HepG2 (cell line): ENCODE data around the gene RMDN2. TPM values are rescaled to one million over a fixed set of nuclear protein-coding genes. Genes with fewer than 3 reads are reported as not detected.
A peak's percentile ranks its signal among the peaks of the same experiment; 100 is the strongest.

Source experiments
- BRCA1 ChIP-seq: sonication (generic); formaldehyde crosslinking; IDR thresholded peaks from 2 replicates; pipeline ENCODE4 v1.4.0; 2020; ENCODE audit warnings: missing genetic modification reagents
- ETV5 ChIP-seq: IDR thresholded peaks from 2 replicates; pipeline ENCODE4 v1.6.1; 2018; ENCODE audit warnings: missing biosample characterization, missing genetic modification reagents, inconsistent platforms, borderline replicate concordance
- GATAD1 ChIP-seq: IDR thresholded peaks from 2 replicates; pipeline ENCODE4 v1.6.1; 2016; ENCODE audit warnings: missing genetic modification reagents, missing compliant biosample characterization
- MBD4 ChIP-seq: IDR thresholded peaks from 2 replicates; pipeline ENCODE4 v1.6.1; 2012; ENCODE audit warnings: low read length, inconsistent platforms, borderline replicate concordance
- MED13 ChIP-seq: sonication (generic); formaldehyde crosslinking; IDR thresholded peaks from 2 replicates; pipeline ENCODE4 v1.5.0; 2020; ENCODE audit warnings: missing genetic modification reagents
- PAF1 ChIP-seq: IDR thresholded peaks from 2 replicates; pipeline ENCODE4 v1.6.1; 2016; ENCODE audit warnings: missing genetic modification reagents, missing compliant biosample characterization
- PATZ1 ChIP-seq: sonication (generic); formaldehyde crosslinking; IDR thresholded peaks from 2 replicates; pipeline ENCODE4 v1.4.0; 2020; ENCODE audit warnings: missing genetic modification reagents
- PAXIP1 ChIP-seq: sonication (generic); formaldehyde crosslinking; conservative IDR thresholded peaks from 2 replicates; pipeline ENCODE4 v1.4.0; 2020; ENCODE audit warnings: mild to moderate bottlenecking, missing genetic modification reagents, moderate library complexity
- SOX13 ChIP-seq, 3 experiments: fragments of 450-650 bp in 1 of 3; sonication (generic) in 1 of 3; formaldehyde crosslinking in 1 of 3; IDR thresholded peaks in 2 of 3; conservative IDR thresholded peaks in 1 of 3; 2 replicates each; pipeline versions ENCODE4 v1.5.0 to v1.6.1; 2016 to 2020; ENCODE audit warnings: antibody characterized with exemption in 1 of 3, mild to moderate bottlenecking in 1 of 3, missing compliant biosample characterization in 1 of 3, missing genetic modification reagents in 1 of 3, moderate library complexity in 1 of 3
- SP140L ChIP-seq: sonication (generic); formaldehyde crosslinking; IDR thresholded peaks from 2 replicates; pipeline ENCODE4 v1.4.0; 2020; ENCODE audit warnings: missing genetic modification reagents, borderline replicate concordance
- UBTF ChIP-seq: sonication (generic); formaldehyde crosslinking; IDR thresholded peaks from 2 replicates; pipeline ENCODE4 v1.4.0; 2020; ENCODE audit warnings: mild to moderate bottlenecking, missing genetic modification reagents
- ZBTB1 ChIP-seq: sonication (generic); formaldehyde crosslinking; IDR thresholded peaks from 2 replicates; pipeline ENCODE4 v1.4.0; 2020; ENCODE audit warnings: missing genetic modification reagents, borderline replicate concordance
- ZBTB10 ChIP-seq: sonication (generic); formaldehyde crosslinking; IDR thresholded peaks from 2 replicates; pipeline ENCODE4 v1.4.0; 2020; ENCODE audit warnings: missing genetic modification reagents, borderline replicate concordance
- ZNF224 ChIP-seq: sonication (generic); formaldehyde crosslinking; IDR thresholded peaks from 2 replicates; pipeline ENCODE4 v1.5.0; 2020; ENCODE audit warnings: mild to moderate bottlenecking, missing genetic modification reagents
- ZNF589 ChIP-seq: sonication (generic); formaldehyde crosslinking; conservative IDR thresholded peaks from 2 replicates; pipeline ENCODE4 v1.8.0; 2022; ENCODE audit warnings: mild to moderate bottlenecking, moderate library complexity, missing genetic modification reagents
- ZSCAN9 ChIP-seq: IDR thresholded peaks from 2 replicates; pipeline ENCODE4 v1.6.1; 2016; ENCODE audit warnings: borderline replicate concordance
- polyA plus RNA-seq, 8 experiments: library from polyadenylated mRNA; depleted of rRNA in 3 of 8; stranded (reverse) in 7 of 8; unstranded in 1 of 8; fragments of >200 nt; fragmentation: Illumina TruSeq in 4 of 8; extraction: Trizol in 4 of 8; gene quantifications; 2 replicates each; pipeline versions ENCODE4 v1.2.1 to v1.2.3, GENCODE V29; 2011 to 2016; ENCODE audit warnings: low read depth in 4 of 8, missing spikeins in 1 of 8, mixed read lengths in 1 of 8; ENCODE audit not compliant: insufficient read depth in 1 of 8
- total RNA-seq, 5 experiments: library from RNA; depleted of rRNA; stranded (reverse); fragments of >200 nt; fragmentation: Illumina TruSeq; extraction: Trizol; gene quantifications; 2 replicates each; pipeline ENCODE4 v1.2.3, GENCODE V29; 2016; ENCODE audit warnings: low read depth in 1 of 5

Gene RMDN2
- total and polyA plus RNA-seq, 2 of the 13 experiments (the other 11 are each of a cell fraction or from before 2014, with no cell fraction given), result 2.3 to 8.9 TPM

- no peak for TF ChIP-seq BRCA1 (CRISPR knock-in tag)
- TF ChIP-seq MBD4, result no peak
- no peak for TF ChIP-seq MED13
- TF ChIP-seq ETV5 (CRISPR knock-in tag), result peak; percentile 56; the same call in 1 of the 2 replicates
- peak; percentile 37; the same call in 1 of the 2 replicates for TF ChIP-seq ZSCAN9 (CRISPR knock-in tag)
- TF ChIP-seq SP140L (CRISPR knock-in tag), result no peak
- TF ChIP-seq SOX13 (IDR thresholded peaks at IDR 0.05), result peak; percentile 63
- peak in 1 of 2 experiments; percentile 84; a peak in 2 of 4 replicates for TF ChIP-seq SOX13 (CRISPR knock-in tag; conservative IDR thresholded peaks at IDR 0.05 in 1 of 2, IDR thresholded peaks at IDR 0.05 in 1 of 2)
- no peak for TF ChIP-seq UBTF (CRISPR knock-in tag)
- TF ChIP-seq PAXIP1 (CRISPR knock-in tag), result peak; percentile 82
- 0 out of 2 replicates have a peak, but pooled peaks have one; percentile 44 for TF ChIP-seq GATAD1 (CRISPR knock-in tag)
- no peak for TF ChIP-seq ZNF224 (CRISPR knock-in tag)
- TF ChIP-seq PAF1 (CRISPR knock-in tag), result no peak
- no peak for TF ChIP-seq ZNF589 (CRISPR knock-in tag)
- no peak for TF ChIP-seq ZBTB10 (CRISPR knock-in tag)
- peak; percentile 69 for TF ChIP-seq PATZ1 (CRISPR knock-in tag)
- TF ChIP-seq ZBTB1 (CRISPR knock-in tag), result no peak
These were observed 5.5 kb upstream of the RMDN2 start (continued) for GRCh38 chr2:37919631-37920032.
